IPS DF 6.9 (cell line): ENCODE measurements around the gene GABRG3.
A peak's percentile ranks its signal among the peaks of the same experiment; 100 is the strongest.

Experiments used
- DNase-seq: peaks from one replicate; pipeline ENCODE4 v3.0.0-alpha.2; 2013; ENCODE audit warnings: low read depth, low spot score
- H3K27ac ChIP-seq: one replicate; pipeline ENCODE4 v1.5.1; 2013; ENCODE audit warnings: low read length, control low read depth
- H3K27me3 ChIP-seq: 2 replicates; pipeline ENCODE4 v1.6.1; 2013; ENCODE audit warnings: mild to moderate bottlenecking, low read length; ENCODE audit not compliant: control insufficient read depth, insufficient read depth
- H3K36me3 ChIP-seq: 2 replicates; pipeline ENCODE4 v1.6.1; 2013; ENCODE audit warnings: low read length; ENCODE audit not compliant: control insufficient read depth, insufficient read depth
- H3K4me1 ChIP-seq: 2 replicates; pipeline ENCODE4 v1.6.1; 2013; ENCODE audit warnings: low read length; ENCODE audit not compliant: control insufficient read depth, insufficient read depth
- H3K4me3 ChIP-seq: 2 replicates; pipeline ENCODE4 v1.5.1; 2013; ENCODE audit warnings: mild to moderate bottlenecking, low read length
- H3K9me3 ChIP-seq: 2 replicates; pipeline ENCODE4 v1.6.1; 2013; ENCODE audit warnings: low read length, inconsistent platforms; ENCODE audit not compliant: control insufficient read depth, insufficient read depth
- WGBS: extraction: QIAGEN DNeasy Blood & Tissue Kit; methylation state at CpG from one replicate; pipeline ENCODE4 v1.1.7; 2013; ENCODE audit warnings: mixed read lengths, missing lambda C conversion rate; ENCODE audit not compliant: insufficient read length, insufficient coverage; 5-methylcytosine and 5-hydroxymethylcytosine counted together

Gene GABRG3

DNA sequence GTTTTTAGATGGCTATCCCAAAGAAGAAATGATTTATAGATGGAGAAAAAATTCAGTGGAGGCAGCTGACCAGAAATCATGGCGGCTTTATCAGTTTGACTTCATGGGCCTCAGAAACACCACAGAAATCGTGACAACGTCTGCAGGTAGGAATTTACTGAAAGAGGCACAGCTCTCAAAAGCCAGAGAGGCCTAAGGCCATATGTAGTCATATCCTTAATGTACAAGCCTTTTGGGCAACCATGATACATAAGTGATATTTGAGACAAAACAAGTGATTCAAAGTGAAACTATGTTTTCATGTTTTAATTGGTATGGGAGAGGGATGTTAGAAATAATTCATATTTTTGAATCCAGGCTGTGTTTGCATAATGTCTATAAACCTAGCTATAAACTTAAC, 509.7 kb downstream of the GABRG3 start:
- WGBS: no CpG with 5 or more reads among the region's 3 CpGs
- no peak overlapping the region for H3K4me3 ChIP-seq
- H3K36me3 ChIP-seq: no peaks in the 10 kb centered on the region
- no peaks in the 10 kb centered on the region for H3K9me3 ChIP-seq
- H3K4me1 ChIP-seq: no peaks in the 10 kb centered on the region
- H3K27me3 ChIP-seq: no peaks in the 10 kb centered on the region
- DNase-seq: no peak
- H3K27ac ChIP-seq: no peak overlapping the region

DNA sequence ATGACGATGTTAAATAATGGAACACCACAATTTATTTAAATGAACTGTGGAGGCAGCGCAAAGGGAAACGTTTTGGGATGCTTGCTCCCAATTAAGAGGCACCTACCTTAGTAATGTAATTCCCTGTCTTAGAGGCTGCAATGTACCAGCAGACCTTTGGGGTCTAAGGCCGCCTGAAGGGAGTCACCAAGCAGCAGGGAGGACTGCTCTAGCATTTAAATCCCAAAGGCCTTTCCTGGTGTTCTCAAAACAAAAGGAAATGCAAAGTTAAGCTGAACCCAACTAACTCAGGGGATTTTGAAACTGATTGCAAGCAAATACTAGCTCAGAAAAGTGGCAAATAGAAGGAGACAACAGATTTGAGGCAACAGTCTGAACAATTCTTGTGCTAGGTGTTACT, 510.8 kb downstream of the GABRG3 start:
- no peaks in the 10 kb centered on the region for H3K9me3 ChIP-seq
- H3K27me3 ChIP-seq: no peaks in the 10 kb centered on the region
- H3K4me1 ChIP-seq: no peaks in the 10 kb centered on the region
- no peaks in the 10 kb centered on the region for H3K36me3 ChIP-seq
- H3K27ac ChIP-seq: no peak overlapping the region
- peak; percentile 22 for DNase-seq
- no peak overlapping the region for H3K4me3 ChIP-seq
- WGBS: no CpG with 5 or more reads among the region's 4 CpGs

DNA sequence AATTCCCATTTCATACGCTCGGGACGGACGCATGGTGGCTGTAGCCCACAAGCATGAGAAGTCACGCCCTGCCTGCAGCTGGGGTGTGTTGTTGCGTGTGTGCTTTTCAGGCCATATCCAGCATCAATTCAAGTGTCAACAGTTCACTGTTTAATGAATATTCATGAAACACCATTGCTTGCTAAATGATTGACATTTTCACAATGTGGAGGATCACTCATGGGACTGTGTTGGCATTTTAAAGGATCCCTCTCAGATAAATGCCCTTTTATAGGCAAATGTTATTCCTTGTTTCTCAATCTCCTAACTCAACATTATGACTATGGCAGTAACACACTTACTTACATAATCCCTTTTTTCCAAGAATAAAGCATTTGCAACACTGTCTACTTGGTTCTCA, 511.3 kb downstream of the GABRG3 start:
- Histone ChIP-seq H3K36me3 (no peaks in the 10 kb centered on the region), H3K9me3 (no peaks in the 10 kb centered on the region), H3K4me3 (no peak overlapping the region), H3K27ac (no peak overlapping the region), H3K4me1 (no peaks in the 10 kb centered on the region), H3K27me3 (no peaks in the 10 kb centered on the region)
- no CpG with 5 or more reads among the region's 6 CpGs for WGBS
- no peak for DNase-seq

DNA sequence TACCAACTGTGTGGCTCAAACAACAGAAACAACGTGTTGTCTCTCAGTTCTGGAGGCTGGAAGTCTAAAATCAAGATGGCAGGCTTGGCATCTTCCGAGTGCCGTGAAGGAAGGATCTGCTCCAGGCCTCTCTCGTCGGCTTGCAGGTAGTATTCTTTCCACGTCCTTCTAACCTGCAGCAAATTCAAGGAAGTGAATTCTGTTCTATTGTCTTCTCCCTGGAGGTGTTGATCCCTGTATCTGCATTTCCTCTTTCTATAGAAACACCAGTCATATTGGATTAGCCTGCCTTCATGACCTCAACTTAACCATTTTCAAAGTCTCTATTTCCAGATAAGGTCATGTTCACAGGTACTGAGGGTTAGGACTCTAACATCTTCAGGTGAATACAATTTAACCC, 512.1 kb downstream of the GABRG3 start:
- WGBS: no CpG with 5 or more reads among the region's 6 CpGs
- H3K36me3 ChIP-seq: no peaks in the 10 kb centered on the region
- H3K4me1 ChIP-seq: no peaks in the 10 kb centered on the region
- H3K27ac ChIP-seq: no peak overlapping the region
- no peak overlapping the region for H3K4me3 ChIP-seq
- no peaks in the 10 kb centered on the region for H3K27me3 ChIP-seq
- DNase-seq: no peak
- H3K9me3 ChIP-seq: no peaks in the 10 kb centered on the region

DNA sequence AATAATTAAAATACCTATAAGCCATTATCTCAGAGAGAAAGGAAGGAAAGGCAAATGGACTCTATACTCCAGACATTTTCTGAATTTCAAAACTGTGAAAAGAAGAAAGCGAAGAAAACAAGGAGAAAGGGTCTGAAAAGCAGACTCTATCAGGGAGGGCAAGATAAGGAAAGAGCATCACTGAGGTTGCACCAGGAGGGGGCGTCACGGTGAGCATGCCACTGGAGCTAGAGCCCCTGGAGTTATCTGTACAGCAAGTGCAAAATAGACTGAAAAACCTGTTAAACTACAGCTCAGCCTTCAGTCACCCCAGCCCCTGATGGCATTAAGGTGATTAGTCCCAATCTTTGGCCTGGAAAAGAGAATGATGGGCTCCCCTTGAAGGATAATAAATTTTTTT, 514.3 kb downstream of the GABRG3 start:
- no peak overlapping the region for H3K4me3 ChIP-seq
- no peaks in the 10 kb centered on the region for H3K27me3 ChIP-seq
- no peak for DNase-seq
- no peaks in the 10 kb centered on the region for H3K4me1 ChIP-seq
- no CpG with 5 or more reads among the region's 3 CpGs for WGBS
- H3K9me3 ChIP-seq: no peaks in the 10 kb centered on the region; the same call in 1 of the 2 replicates
- no peaks in the 10 kb centered on the region for H3K36me3 ChIP-seq
- no peak overlapping the region for H3K27ac ChIP-seq

DNA sequence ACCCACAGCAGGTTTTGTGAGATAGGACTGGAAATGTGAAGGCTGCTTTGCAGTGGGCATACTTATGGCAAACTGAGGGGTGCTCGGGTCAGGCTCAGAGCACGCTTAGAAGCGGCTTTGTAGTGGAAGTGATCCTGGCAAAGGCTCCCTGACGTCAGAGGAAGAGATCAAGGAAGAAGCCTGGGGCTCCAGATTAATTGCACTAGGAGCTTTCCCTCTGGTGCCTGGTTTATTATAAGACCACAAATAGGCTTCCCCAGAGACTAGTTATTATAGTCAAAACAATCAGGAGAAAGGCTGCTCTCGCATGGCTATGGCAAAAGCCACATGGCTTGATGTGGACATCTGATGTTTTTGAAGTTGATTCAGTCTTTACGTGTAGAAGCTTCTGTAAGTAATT, 515.1 kb downstream of the GABRG3 start:
- DNase-seq: no peak
- H3K27ac ChIP-seq: no peak overlapping the region
- H3K4me3 ChIP-seq: no peak overlapping the region
- H3K36me3 ChIP-seq: no peaks in the 10 kb centered on the region
- H3K27me3 ChIP-seq: no peaks in the 10 kb centered on the region
- H3K9me3 ChIP-seq: no peaks in the 10 kb centered on the region; the same call in 1 of the 2 replicates
- H3K4me1 ChIP-seq: peaks cover 2% of the 10 kb centered on the region; the same call in 1 of the 2 replicates
- WGBS: no CpG with 5 or more reads among the region's 6 CpGs

DNA sequence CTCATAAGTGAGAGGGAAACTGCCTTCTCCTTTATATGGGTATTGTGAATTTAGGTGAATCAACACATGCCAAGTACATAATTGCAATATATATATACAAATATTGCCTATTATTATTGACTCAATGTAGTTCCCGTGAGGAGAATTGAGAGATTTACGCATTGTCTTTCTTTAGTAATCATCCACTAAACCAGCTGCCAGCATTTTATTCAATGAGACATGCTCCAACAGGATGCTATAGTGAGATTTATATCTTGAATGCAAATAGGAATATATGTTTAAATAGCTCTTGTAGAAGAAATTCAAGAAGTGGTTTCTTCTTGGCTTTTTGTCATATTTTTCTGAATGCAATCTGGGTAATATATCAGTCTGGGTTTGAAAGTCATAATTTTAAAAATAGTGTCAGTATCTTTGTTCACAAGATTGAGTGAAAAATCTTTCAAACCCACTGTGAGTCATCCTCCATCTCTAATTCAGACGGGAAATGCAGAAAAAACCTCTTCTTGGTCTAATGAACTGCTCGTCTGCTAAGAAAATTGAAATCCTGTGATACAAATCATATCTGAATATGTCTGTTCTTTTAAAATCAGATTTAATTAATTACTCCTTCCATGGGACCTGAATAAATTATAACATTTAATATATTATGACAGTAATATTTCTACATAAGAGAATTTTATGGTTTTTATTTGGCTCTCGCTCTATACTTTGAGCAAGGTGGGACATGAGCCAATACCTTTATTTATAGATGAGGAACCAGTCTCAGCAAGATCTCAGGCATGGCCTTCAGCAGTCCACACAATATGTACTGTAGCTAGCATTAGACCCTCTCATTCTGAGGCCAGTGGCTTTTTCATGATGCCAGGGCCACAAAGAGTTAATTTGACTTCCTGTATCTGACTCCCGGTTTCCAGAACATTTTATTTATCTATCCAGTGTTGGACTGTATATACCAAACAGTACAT, 516.0 kb downstream of the GABRG3 start:
- no peaks in the 10 kb centered on the region for H3K36me3 ChIP-seq
- no peaks in the 10 kb centered on the region for H3K27me3 ChIP-seq
- no peak for DNase-seq
- no peak overlapping the region for H3K27ac ChIP-seq
- no peak overlapping the region for H3K4me3 ChIP-seq
- peaks cover 3% of the 10 kb centered on the region; the same call in 1 of the 2 replicates for H3K4me1 ChIP-seq
- no CpG with 5 or more reads among the region's 6 CpGs for WGBS
- no peaks in the 10 kb centered on the region; the same call in 1 of the 2 replicates for H3K9me3 ChIP-seq

DNA sequence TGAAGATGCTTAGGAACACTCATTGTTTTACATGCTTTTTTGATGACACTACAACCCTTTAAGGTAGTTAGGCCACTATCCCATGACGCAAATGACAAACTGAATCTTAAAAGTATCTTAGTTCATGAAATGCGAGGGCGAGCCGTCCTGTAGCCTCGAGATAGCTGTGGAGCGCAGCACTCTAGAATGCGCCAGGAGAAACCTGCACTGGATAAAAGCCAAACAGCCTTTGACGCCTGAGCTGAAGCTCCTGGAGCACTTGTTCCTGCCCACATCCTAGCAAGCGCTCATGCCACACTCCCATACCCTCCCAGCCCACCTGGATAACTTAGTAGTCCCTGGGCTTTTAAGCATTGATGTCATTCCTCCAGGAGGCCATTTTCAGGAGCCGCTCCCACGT, 516.9 kb downstream of the GABRG3 start:
- Histone ChIP-seq H3K27me3 (no peaks in the 10 kb centered on the region), H3K36me3 (no peaks in the 10 kb centered on the region), H3K27ac (no peak overlapping the region), H3K9me3 (no peaks in the 10 kb centered on the region; the same call in 1 of the 2 replicates), H3K4me3 (no peak overlapping the region), H3K4me1 (peaks cover 3% of the 10 kb centered on the region; the same call in 1 of the 2 replicates)
- DNase-seq: no peak
- WGBS: no CpG with 5 or more reads among the region's 11 CpGs

DNA sequence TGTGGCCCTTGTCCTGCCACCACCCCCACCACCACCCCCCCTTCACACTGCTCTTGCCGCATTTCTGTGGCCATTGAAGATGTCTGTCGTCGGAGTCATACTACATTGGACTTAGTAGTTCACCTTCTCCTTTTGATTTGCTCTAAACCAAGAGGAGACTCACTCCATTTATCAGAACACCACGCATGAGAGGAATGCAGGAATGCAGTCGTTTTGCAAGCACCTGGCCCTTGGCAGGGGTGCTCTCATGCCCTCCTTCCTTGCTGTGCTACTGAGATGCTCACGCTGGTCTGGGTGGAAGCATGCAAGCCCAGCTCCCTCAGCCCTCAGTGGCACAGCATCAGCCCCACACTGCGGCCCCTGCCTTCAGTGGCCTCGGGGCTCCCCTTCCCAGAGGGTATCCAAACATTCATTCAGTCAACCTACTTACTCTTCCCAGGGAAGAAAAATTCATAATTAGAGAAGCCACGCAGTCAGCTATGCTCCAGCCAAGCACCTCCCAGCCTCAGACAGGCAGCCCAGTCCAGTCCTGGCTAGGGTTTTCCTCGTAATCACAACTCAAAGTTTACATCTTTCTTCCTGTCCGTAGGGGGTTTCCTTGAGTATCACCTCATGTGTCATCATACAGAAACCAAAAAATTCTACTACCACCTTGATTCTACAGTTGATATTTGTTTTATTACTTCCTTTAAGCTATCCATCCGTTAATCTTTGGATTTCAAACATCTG, 520.0 kb downstream of the GABRG3 start:
- Histone ChIP-seq H3K4me1 (peaks cover 3% of the 10 kb centered on the region; the same call in 1 of the 2 replicates), H3K27ac (no peak overlapping the region), H3K4me3 (no peak overlapping the region), H3K27me3 (no peaks in the 10 kb centered on the region), H3K36me3 (no peaks in the 10 kb centered on the region), H3K9me3 (no peaks in the 10 kb centered on the region; the same call in 1 of the 2 replicates)
- no CpG with 5 or more reads among the region's 12 CpGs for WGBS
- no peak for DNase-seq
